NCI-H187 treated with DMSO at 0.1 percent for 48 hours (cell line): ENCODE measurements around the gene P4HA2.

Experiments used
- DNase-seq: peaks from one replicate; lab custom pipeline; 2025; lab: John Stamatoyannopoulos, UW

The P4HA2 gene

GRCh38 chr5:132227485-132228240 is at the start of gene P4HA2:
TSS of gene P4HA2 (minus strand) at chr5:132227853. CDS start at chr5:132218626, 9,227 bp downstream.
- DNase-seq: no peak

- DNase-seq: no peak
Observed at GRCh38 chr5:132277256-132277655, 49.6 kb upstream of the P4HA2 start.

- DNase-seq: no peak
Observed at GRCh38 chr5:132275367-132276220, 47.9 kb upstream of the P4HA2 start.

DNA sequence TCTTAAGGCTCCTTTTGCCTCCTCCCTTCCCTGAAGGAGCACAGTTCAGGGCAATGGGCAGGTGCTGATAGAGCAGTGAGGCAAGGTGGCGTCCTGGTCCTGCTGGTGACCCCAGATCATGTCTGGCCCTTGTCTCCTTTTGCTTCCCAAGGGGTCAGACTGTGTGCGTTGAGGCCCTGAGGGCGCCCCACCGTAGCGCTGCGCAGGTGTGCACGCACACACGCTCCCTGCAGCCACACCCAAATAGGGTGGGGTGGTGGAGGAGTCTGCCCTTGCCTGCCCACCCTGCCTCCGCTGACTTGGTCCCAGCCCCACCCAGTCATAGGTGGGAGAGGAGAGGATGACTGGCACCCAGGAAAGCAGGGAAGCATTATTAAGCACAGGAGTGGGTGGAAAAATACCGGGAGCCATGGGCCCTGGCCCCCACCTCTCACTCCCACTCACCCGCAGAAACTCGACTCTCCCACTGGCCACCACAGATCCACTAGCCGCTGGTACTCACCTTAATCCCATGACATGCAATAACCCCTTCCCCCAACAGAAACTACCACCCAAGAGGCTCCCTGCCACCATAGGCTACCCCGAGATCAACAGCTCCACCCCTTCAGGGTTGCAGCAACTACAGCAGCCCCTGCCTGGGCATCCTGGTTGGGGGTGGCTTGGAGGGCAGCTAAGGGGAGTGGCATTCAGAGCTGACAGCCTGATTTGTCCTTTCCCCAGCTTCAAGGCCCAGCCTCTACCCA is 46.6 kb upstream of the P4HA2 start:
- DNase-seq: no peak

DNA sequence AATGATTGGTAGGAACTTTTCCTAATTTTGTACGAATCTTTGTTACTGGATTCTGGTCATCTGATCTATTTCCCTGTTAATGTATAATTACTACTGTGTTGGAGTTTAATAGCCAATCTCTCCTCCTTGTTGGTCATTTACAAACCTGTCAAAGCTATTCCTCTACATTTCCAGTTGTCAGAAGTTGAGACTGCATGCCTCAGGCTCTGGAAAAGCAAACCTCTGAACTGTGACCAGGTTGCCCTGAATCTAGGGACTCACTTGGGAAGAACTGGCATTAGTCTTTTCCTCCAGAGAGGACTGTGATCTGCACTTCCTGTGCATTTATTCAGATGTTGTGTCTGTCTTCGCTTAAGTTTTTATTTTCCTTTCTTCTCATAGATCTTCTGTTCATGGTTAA is 46.0 kb upstream of the P4HA2 start:
- DNase-seq: no peak

DNA sequence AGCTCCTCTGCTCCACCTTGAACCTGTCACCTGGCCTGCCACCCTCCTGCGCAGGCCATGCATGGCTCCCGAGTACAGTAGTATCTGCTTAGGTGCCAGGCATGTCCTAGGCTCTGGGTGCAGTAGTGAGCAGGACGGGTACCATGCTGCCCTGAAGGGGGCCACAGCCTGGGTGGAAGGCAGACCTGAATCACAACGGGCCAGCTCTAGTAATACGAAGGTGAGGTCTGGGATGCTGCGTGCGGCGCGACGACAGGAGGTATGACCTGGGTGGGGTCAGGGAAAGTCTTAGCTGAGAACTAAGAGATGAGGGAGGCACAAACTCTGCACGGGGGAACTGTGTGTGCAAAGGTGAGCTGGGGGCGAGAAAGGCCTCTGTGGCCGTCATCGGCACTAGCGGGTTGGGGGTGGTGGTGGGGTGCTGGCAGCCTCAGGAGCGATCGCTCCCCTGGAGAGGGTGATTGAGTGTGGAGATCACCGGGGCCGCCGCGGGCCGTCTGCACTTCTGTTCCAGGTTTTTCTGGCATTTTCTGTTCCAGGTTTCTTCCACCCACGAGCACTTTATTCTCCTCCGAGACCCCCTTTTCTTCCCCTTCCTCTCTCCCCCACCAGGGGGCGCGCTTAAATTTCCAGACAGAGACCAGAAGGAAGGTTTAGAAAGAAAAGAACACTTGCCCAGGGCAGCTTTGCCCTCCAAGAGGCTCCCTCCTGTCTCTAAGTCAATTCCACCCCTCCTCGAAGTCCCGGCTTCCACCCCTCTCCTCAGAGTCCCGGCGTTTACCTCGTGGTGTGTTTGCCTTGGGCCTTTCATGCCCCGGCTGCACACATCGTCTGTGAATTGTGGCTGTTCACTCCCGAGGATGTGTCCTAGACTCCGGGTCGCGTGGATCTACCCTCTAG is 44.9 kb upstream of the P4HA2 start:
- DNase-seq: no peak

GRCh38 chr5:132271251-132272246 is 43.9 kb upstream of the P4HA2 start:
- DNase-seq: no peak

- DNase-seq: no peak
Observed at GRCh38 chr5:132270706-132271105, 43.1 kb upstream of the P4HA2 start.

DNA sequence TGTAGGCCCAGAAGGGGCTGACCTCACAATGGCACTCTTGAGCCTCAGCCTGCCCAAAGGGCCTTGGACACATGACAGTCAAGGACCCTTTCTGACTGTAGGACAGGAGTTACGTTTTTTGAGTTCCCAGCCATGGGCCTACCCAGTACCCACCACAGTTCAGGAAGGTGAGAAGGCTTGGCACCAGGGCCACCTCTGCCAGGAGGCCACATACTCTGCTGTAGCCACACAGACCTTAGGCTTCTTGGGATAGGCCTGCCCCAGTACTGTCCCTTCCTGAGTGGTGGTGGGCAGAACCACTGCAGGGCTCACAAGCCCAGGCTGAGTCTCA is 42.6 kb upstream of the P4HA2 start:
- DNase-seq: no peak

- DNase-seq: no peak
Observed at GRCh38 chr5:132269635-132270334, 42.1 kb upstream of the P4HA2 start.

- DNase-seq: no peak
Observed at GRCh38 chr5:132268769-132269551, 41.3 kb upstream of the P4HA2 start.

DNA sequence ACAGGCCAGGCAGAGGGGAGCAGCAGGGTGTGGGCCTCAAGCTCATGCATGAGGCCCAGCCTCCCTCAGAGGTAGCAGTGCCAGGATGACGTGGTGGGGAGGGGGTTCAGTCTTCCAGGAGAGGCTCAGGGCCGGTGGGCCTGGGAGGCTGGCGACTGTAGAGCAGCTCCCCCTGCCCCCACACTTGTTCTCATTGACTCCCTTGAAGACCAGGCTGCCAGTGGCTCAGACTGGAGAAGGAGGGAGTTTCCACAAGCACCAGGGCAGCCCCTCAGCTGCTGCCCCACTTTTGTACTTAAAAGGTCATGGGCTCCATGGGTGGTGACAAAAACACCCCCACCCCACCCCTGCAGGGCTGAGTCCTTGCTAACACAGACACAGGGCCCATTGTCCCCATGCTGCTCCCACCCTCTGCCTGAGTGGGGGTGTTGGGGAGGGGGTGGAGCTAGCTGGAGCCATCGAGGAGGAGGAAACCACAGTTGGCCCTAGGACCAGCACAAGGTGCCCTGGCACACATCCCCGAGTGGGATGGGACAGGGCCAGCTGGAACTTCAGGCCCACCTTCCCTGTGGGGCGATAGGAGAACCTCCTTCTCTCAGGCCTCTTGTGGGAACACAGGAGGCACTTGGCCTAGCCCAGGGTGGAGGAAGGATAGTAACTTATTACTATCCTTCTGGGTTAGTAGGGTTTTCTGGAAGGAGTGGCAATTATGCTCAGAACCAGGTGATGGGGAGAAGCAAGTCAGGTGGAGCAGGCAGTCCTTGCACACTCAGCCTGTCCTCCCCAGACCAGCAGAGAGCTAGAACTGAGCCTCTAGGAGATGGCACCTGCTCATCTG is 40.5 kb upstream of the P4HA2 start:
- no peak for DNase-seq

GRCh38 chr5:132267166-132267739 is 39.6 kb upstream of the P4HA2 start:
- no peak for DNase-seq

- no peak for DNase-seq
Observed at GRCh38 chr5:132266836-132267160, 39.1 kb upstream of the P4HA2 start.

GRCh38 chr5:132266031-132266835 is 38.6 kb upstream of the P4HA2 start:
- no peak for DNase-seq

DNA sequence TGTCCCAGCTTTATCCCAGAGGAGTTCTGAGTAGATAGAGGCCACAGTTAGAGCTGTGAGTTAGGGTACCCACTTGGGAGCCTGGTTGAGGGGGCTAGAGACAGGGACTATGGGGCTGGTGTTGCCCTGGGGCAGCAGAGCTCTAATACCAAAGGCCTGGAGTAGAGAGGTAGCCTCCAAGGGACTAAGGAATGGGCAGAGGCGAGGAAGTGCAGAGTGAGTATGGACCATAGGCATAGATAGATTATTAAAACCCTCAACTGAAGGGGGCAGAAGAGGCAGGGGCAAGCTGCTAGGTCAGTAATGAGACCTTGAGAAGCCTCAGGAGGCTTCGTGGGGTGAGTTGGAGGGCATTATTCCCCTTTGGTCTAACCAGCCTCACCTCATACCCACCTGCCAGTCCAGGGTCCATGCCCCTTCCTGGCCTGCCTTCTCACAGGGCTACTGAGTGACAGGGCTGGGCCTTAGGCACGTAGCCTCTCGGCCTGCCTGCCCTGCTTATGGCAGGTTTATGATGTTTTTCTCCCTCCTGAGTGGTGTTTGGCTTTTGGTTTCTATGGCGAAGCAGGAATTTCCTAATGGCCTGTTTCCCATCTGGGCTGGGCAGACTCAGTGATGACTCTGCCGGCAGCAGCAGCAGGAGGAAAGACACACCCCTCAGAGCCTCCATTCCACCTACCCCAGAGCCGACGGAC is 37.8 kb upstream of the P4HA2 start:
- DNase-seq: no peak
